Measurements from ENCODE around the gene MT1F.

The MT1F gene

GRCh38 chr16:56632848-56633365 is 24.9 kb upstream of the MT1F start:
- Histone ChIP-seq H3K4me3 (replicated peaks; ENCODE audit: insufficient read depth, low read length) (no peak overlapping the region), H3K27me3 (ENCODE audit: insufficient read depth, poor library complexity, severe bottlenecking) (peaks cover 70% of the 10 kb centered on the region), H3K27ac (replicated peaks) (no peak overlapping the region)
- no peak for DNase-seq (ENCODE audit: low read depth in 1 of 2, low spot score in 1 of 2)
- no peak for TF ChIP-seq GABPA (IDR thresholded peaks at IDR 0.05; ENCODE audit: low read depth)
- TF ChIP-seq, protein P1, sequence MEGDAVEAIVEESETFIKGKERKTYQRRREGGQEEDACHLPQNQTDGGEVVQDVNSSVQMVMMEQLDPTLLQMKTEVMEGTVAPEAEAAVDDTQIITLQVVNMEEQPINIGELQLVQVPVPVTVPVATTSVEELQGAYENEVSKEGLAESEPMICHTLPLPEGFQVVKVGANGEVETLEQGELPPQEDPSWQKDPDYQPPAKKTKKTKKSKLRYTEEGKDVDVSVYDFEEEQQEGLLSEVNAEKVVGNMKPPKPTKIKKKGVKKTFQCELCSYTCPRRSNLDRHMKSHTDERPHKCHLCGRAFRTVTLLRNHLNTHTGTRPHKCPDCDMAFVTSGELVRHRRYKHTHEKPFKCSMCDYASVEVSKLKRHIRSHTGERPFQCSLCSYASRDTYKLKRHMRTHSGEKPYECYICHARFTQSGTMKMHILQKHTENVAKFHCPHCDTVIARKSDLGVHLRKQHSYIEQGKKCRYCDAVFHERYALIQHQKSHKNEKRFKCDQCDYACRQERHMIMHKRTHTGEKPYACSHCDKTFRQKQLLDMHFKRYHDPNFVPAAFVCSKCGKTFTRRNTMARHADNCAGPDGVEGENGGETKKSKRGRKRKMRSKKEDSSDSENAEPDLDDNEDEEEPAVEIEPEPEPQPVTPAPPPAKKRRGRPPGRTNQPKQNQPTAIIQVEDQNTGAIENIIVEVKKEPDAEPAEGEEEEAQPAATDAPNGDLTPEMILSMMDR (IDR thresholded peaks at IDR 0.05; ENCODE audit: insufficient read depth, low read length) = no peak
- TF ChIP-seq POLR2AphosphoS5 (IDR thresholded peaks at IDR 0.05; ENCODE audit: low read depth) = no peak
- TF ChIP-seq, protein P2, sequence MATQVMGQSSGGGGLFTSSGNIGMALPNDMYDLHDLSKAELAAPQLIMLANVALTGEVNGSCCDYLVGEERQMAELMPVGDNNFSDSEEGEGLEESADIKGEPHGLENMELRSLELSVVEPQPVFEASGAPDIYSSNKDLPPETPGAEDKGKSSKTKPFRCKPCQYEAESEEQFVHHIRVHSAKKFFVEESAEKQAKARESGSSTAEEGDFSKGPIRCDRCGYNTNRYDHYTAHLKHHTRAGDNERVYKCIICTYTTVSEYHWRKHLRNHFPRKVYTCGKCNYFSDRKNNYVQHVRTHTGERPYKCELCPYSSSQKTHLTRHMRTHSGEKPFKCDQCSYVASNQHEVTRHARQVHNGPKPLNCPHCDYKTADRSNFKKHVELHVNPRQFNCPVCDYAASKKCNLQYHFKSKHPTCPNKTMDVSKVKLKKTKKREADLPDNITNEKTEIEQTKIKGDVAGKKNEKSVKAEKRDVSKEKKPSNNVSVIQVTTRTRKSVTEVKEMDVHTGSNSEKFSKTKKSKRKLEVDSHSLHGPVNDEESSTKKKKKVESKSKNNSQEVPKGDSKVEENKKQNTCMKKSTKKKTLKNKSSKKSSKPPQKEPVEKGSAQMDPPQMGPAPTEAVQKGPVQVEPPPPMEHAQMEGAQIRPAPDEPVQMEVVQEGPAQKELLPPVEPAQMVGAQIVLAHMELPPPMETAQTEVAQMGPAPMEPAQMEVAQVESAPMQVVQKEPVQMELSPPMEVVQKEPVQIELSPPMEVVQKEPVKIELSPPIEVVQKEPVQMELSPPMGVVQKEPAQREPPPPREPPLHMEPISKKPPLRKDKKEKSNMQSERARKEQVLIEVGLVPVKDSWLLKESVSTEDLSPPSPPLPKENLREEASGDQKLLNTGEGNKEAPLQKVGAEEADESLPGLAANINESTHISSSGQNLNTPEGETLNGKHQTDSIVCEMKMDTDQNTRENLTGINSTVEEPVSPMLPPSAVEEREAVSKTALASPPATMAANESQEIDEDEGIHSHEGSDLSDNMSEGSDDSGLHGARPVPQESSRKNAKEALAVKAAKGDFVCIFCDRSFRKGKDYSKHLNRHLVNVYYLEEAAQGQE (IDR thresholded peaks at IDR 0.05; ENCODE audit: insufficient replicate concordance, low read depth) = no peak
- no peak for TF ChIP-seq SPI1 (IDR thresholded peaks at IDR 0.05; ENCODE audit: borderline replicate concordance, low read depth)

DNA sequence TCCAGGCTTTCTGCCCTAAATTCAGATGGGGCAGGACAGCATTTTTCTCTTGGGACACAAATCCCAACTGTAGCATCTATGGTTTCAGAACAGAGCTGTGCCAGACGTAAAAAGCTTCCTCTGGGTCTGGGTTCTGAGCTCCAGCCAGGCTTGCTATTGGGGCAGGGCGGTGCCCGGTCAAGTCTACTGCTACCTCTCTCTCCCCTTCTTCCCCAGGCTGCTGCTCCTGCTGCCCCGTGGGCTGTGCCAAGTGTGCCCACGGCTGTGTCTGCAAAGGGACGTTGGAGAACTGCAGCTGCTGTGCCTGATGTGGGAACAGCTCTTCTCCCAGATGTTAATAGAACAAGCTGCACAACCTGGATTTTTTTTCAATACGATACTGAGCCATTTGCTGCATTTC is 24.2 kb upstream of the MT1F start:
- DNase-seq (ENCODE audit: low read depth in 1 of 2, low spot score in 1 of 2) = no peak
- Histone ChIP-seq H3K4me3 (replicated peaks; ENCODE audit: insufficient read depth, low read length) (no peak overlapping the region), H3K27ac (replicated peaks) (no peak overlapping the region), H3K27me3 (ENCODE audit: insufficient read depth, poor library complexity, severe bottlenecking) (peaks cover 77% of the 10 kb centered on the region)
- TF ChIP-seq SPI1 (IDR thresholded peaks at IDR 0.05; ENCODE audit: borderline replicate concordance, low read depth) (no peak), POLR2AphosphoS5 (IDR thresholded peaks at IDR 0.05; ENCODE audit: low read depth) (no peak), GABPA (IDR thresholded peaks at IDR 0.05; ENCODE audit: low read depth) (no peak)
- TF ChIP-seq, protein P2 (IDR thresholded peaks at IDR 0.05; ENCODE audit: insufficient replicate concordance, low read depth) = no peak
- TF ChIP-seq, protein P1 (IDR thresholded peaks at IDR 0.05; ENCODE audit: insufficient read depth, low read length) = no peak

- Histone ChIP-seq H3K4me3 (replicated peaks; ENCODE audit: insufficient read depth, low read length) (no peak overlapping the region), H3K27ac (replicated peaks) (no peak overlapping the region), H3K27me3 (ENCODE audit: insufficient read depth, poor library complexity, severe bottlenecking) (peaks cover 84% of the 10 kb centered on the region)
- no peak for DNase-seq (ENCODE audit: low read depth in 1 of 2, low spot score in 1 of 2)
- TF ChIP-seq, protein P1 (IDR thresholded peaks at IDR 0.05; ENCODE audit: insufficient read depth, low read length) = no peak
- TF ChIP-seq POLR2AphosphoS5 (IDR thresholded peaks at IDR 0.05; ENCODE audit: low read depth) (no peak), GABPA (IDR thresholded peaks at IDR 0.05; ENCODE audit: low read depth) (no peak), SPI1 (IDR thresholded peaks at IDR 0.05; ENCODE audit: borderline replicate concordance, low read depth) (no peak)
- TF ChIP-seq, protein P2 (IDR thresholded peaks at IDR 0.05; ENCODE audit: insufficient replicate concordance, low read depth) = no peak
These were observed 22.9 kb upstream of the MT1F start for GRCh38 chr16:56634715-56635440.

All from HL-60 (cell line).